ENCODE data around the gene BIK.

DNA sequence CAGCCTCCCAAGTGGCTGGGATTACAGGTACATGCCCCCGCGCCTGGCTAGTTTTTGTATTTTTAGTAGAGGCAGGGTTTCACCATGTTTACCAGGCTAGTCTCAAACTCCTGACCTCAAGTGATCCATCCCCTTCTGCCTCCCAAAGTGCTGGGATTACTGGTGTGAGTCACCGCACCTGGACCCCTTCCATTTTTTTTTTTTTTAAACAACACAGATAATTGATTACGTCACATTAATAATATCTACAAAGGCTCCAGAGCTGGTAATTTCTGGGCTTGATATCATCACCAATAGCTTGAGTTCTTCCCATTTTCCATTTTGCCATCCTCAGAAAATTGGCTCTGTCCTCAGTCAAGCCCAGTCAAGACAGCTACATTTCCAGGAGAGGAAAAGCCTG is 28.6 kb upstream of the BIK start:
- TF ChIP-seq EZH2 (IDR thresholded peaks at IDR 0.05; ENCODE audit: low read depth, unreplicated experiment) = no peak
- TF ChIP-seq, protein P1, sequence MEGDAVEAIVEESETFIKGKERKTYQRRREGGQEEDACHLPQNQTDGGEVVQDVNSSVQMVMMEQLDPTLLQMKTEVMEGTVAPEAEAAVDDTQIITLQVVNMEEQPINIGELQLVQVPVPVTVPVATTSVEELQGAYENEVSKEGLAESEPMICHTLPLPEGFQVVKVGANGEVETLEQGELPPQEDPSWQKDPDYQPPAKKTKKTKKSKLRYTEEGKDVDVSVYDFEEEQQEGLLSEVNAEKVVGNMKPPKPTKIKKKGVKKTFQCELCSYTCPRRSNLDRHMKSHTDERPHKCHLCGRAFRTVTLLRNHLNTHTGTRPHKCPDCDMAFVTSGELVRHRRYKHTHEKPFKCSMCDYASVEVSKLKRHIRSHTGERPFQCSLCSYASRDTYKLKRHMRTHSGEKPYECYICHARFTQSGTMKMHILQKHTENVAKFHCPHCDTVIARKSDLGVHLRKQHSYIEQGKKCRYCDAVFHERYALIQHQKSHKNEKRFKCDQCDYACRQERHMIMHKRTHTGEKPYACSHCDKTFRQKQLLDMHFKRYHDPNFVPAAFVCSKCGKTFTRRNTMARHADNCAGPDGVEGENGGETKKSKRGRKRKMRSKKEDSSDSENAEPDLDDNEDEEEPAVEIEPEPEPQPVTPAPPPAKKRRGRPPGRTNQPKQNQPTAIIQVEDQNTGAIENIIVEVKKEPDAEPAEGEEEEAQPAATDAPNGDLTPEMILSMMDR (conservative IDR thresholded peaks at IDR 0.05; ENCODE audit: low read depth in 2 of 2) = no peak
- TF ChIP-seq JUNB (IDR thresholded peaks at IDR 0.05; ENCODE audit: unreplicated experiment) = no peak
- TF ChIP-seq POLR2AphosphoS5 (IDR thresholded peaks at IDR 0.05; ENCODE audit: low read depth) = no peak
- TF ChIP-seq, protein P2, sequence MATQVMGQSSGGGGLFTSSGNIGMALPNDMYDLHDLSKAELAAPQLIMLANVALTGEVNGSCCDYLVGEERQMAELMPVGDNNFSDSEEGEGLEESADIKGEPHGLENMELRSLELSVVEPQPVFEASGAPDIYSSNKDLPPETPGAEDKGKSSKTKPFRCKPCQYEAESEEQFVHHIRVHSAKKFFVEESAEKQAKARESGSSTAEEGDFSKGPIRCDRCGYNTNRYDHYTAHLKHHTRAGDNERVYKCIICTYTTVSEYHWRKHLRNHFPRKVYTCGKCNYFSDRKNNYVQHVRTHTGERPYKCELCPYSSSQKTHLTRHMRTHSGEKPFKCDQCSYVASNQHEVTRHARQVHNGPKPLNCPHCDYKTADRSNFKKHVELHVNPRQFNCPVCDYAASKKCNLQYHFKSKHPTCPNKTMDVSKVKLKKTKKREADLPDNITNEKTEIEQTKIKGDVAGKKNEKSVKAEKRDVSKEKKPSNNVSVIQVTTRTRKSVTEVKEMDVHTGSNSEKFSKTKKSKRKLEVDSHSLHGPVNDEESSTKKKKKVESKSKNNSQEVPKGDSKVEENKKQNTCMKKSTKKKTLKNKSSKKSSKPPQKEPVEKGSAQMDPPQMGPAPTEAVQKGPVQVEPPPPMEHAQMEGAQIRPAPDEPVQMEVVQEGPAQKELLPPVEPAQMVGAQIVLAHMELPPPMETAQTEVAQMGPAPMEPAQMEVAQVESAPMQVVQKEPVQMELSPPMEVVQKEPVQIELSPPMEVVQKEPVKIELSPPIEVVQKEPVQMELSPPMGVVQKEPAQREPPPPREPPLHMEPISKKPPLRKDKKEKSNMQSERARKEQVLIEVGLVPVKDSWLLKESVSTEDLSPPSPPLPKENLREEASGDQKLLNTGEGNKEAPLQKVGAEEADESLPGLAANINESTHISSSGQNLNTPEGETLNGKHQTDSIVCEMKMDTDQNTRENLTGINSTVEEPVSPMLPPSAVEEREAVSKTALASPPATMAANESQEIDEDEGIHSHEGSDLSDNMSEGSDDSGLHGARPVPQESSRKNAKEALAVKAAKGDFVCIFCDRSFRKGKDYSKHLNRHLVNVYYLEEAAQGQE (IDR thresholded peaks at IDR 0.05; ENCODE audit: unreplicated experiment) = no peak
- no peak for TF ChIP-seq EZH2phosphoT487 (IDR thresholded peaks at IDR 0.05; ENCODE audit: unreplicated experiment)
- TF ChIP-seq ZNF331 (CRISPR knock-in tag; IDR thresholded peaks at IDR 0.05; ENCODE audit: low read depth) = no peak
- TF ChIP-seq, protein P3, sequence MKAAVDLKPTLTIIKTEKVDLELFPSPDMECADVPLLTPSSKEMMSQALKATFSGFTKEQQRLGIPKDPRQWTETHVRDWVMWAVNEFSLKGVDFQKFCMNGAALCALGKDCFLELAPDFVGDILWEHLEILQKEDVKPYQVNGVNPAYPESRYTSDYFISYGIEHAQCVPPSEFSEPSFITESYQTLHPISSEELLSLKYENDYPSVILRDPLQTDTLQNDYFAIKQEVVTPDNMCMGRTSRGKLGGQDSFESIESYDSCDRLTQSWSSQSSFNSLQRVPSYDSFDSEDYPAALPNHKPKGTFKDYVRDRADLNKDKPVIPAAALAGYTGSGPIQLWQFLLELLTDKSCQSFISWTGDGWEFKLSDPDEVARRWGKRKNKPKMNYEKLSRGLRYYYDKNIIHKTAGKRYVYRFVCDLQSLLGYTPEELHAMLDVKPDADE (IDR thresholded peaks at IDR 0.05) = no peak
- TF ChIP-seq CREB1 (CRISPR knock-in tag; IDR thresholded peaks at IDR 0.05; ENCODE audit: low read depth) = no peak
- TF ChIP-seq ZNF114 (CRISPR knock-in tag; IDR thresholded peaks at IDR 0.05) = no peak
